Lower leg skin (tissue), 4 donors: ENCODE measurements around the gene CYGB. TPM values are rescaled to one million over a fixed set of nuclear protein-coding genes. Genes with fewer than 3 reads are reported as not detected.

ENCODE experiments used
- DNase-seq, 2 donors: peaks; one replicate each; pipeline ENCODE4 v3.0.0-alpha.2; 2019; ENCODE audit warnings: low spot score in 2 of 2
- H3K4me3 ChIP-seq: fragments of 200-600 bp; sonication (generic); 2 replicates; pipeline ENCODE4 v1.5.1; 2017; ENCODE audit warnings: mild to moderate bottlenecking, low read depth; ENCODE audit not compliant: poor library complexity, severe bottlenecking
- POLR2A ChIP-seq, 2 donors: fragments of 450-650 bp; IDR thresholded peaks; one replicate each; pipeline ENCODE4 v1.6.1; 2016 to 2017; ENCODE audit warnings: antibody characterized with exemption in 2 of 2, mild to moderate bottlenecking in 1 of 2, moderate library complexity in 1 of 2
- WGBS, 2 donors: methylation state at CpG; one replicate each; pipeline ENCODE4 v1.1.5; 2018; 5-methylcytosine and 5-hydroxymethylcytosine counted together
- intact Hi-C: fragments of 100-400 bp; cut with DNase I; formaldehyde crosslinking; loops from one replicate; pipeline ENCODE4 v1.15.0; 2023; ENCODE audit warnings: low total_unique reads
- total RNA-seq, 4 donors: library from RNA; depleted of rRNA; stranded (reverse); fragments of >200 nt; gene quantifications; one replicate each; pipeline ENCODE4 v1.1.0, GENCODE V29; 2016
- TF ChIP-seq, protein P1 (sequence below), 3 donors: fragments of 450-650 bp; IDR thresholded peaks; one replicate each; pipeline ENCODE4 v1.5.1; 2016; ENCODE audit warnings: antibody characterized with exemption in 3 of 3, mild to moderate bottlenecking in 3 of 3, moderate library complexity in 2 of 3

The CYGB gene
- total RNA-seq, 4 donors from 2014 or later: 9.7 to 14.4 (median 10.7) TPM

GRCh38 chr17:76549539-76549938, 12.0 kb upstream of the CYGB start:
- 84 to 86% methylated on average over 7 of the region's 7 CpGs for WGBS, 2 donors
- no peak for DNase-seq
- TF ChIP-seq POLR2A (IDR thresholded peaks at IDR 0.05): no peak
- TF ChIP-seq, protein P1, sequence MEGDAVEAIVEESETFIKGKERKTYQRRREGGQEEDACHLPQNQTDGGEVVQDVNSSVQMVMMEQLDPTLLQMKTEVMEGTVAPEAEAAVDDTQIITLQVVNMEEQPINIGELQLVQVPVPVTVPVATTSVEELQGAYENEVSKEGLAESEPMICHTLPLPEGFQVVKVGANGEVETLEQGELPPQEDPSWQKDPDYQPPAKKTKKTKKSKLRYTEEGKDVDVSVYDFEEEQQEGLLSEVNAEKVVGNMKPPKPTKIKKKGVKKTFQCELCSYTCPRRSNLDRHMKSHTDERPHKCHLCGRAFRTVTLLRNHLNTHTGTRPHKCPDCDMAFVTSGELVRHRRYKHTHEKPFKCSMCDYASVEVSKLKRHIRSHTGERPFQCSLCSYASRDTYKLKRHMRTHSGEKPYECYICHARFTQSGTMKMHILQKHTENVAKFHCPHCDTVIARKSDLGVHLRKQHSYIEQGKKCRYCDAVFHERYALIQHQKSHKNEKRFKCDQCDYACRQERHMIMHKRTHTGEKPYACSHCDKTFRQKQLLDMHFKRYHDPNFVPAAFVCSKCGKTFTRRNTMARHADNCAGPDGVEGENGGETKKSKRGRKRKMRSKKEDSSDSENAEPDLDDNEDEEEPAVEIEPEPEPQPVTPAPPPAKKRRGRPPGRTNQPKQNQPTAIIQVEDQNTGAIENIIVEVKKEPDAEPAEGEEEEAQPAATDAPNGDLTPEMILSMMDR (IDR thresholded peaks at IDR 0.05): no peak
- intact Hi-C loops: no loop called here
- H3K4me3 ChIP-seq: no peak overlapping the region

- WGBS, 2 donors: 84 to 86% methylated on average over 9 of the region's 9 CpGs
- no peak overlapping the region for H3K4me3 ChIP-seq
- no peak for DNase-seq
- TF ChIP-seq POLR2A (IDR thresholded peaks at IDR 0.05): no peak
- TF ChIP-seq, protein P1 (IDR thresholded peaks at IDR 0.05): no peak
- intact Hi-C loops: no loop called here
These were observed 11.7 kb upstream of the CYGB start for GRCh38 chr17:76549215-76549518.

- 69 to 71% methylated on average over 9 of the region's 9 CpGs for WGBS, 2 donors
These were observed 11.1 kb upstream of the CYGB start for GRCh38 chr17:76548378-76549214.

GRCh38 chr17:76547642-76548202, 10.2 kb upstream of the CYGB start:
- DNase-seq: no peak
- no peak for TF ChIP-seq POLR2A (IDR thresholded peaks at IDR 0.05)
- TF ChIP-seq, protein P1 (IDR thresholded peaks at IDR 0.05): no peak
- intact Hi-C loops: no loop called here
- H3K4me3 ChIP-seq: no peak overlapping the region
- WGBS, 2 donors: 80 to 94% methylated on average over 2 of the region's 2 CpGs

More at GRCh38 chr17:76548378-76549214, 11.1 kb upstream of the CYGB start:
- no peak for TF ChIP-seq POLR2A (IDR thresholded peaks at IDR 0.05)
- TF ChIP-seq, protein P1 (IDR thresholded peaks at IDR 0.05): no peak
- intact Hi-C loops: no loop called here
- no peak overlapping the region for H3K4me3 ChIP-seq
- no peak for DNase-seq

DNA sequence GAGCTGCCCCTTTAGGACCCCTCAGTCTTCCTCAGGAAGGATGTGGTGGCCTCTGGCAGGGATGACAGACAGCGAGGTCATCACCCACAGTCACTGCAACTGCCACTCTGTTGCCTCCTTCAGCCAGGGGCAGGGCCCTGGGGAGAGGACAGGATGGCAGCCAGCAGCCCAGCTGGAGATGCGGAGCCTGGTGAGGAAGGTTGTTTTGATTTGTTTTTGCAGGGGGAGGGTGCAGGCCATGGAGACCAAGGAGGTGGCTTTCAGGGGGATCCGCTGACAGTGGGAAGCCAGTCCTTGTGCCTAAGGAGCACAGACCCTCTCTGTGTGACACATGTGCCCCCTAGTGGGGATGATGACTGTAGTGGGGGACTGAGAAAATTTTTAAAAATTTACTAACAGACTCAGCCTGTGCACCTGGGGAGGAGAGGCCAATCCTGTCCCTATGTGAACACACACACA, 9.7 kb upstream of the CYGB start:
- H3K4me3 ChIP-seq: no peak overlapping the region
- peak in 1 of 2 donors; percentile 87 for DNase-seq
- TF ChIP-seq, protein P1 (IDR thresholded peaks at IDR 0.05): peak in 1 of 3 donors; percentile 70
- TF ChIP-seq POLR2A (IDR thresholded peaks at IDR 0.05): no peak
- intact Hi-C loops: no loop called here
- WGBS, 2 donors: 45 to 66% methylated on average over 3 of the region's 3 CpGs
